Duodenal mucosa (tissue), 2 donors: Measurements from ENCODE around the gene OR6P1.

Experiments used
- H3K27ac ChIP-seq: one replicate; pipeline ENCODE4 v1.7.0; 2013; ENCODE audit warnings: low read depth, low read length
- H3K27me3 ChIP-seq, 2 donors: one replicate each; pipeline ENCODE4 v1.7.0; 2013; ENCODE audit warnings: low read length in 2 of 2, control low read depth in 1 of 2; ENCODE audit not compliant: insufficient read depth in 2 of 2, control insufficient read depth in 1 of 2
- H3K36me3 ChIP-seq, 2 donors: one replicate each; pipeline ENCODE4 v1.7.0; 2013; ENCODE audit warnings: low read length in 2 of 2, control low read depth in 1 of 2; ENCODE audit not compliant: insufficient read depth in 2 of 2, control insufficient read depth in 1 of 2
- H3K4me1 ChIP-seq, 2 donors: one replicate each; pipeline ENCODE4 v1.7.0; 2013; ENCODE audit warnings: low read length in 2 of 2, control low read depth in 1 of 2; ENCODE audit not compliant: insufficient read depth in 2 of 2, control insufficient read depth in 1 of 2
- H3K4me3 ChIP-seq, 2 donors: one replicate each; pipeline ENCODE4 v1.7.0; 2013; ENCODE audit warnings: low read length in 2 of 2, low read depth in 1 of 2
- H3K9ac ChIP-seq, 2 donors: one replicate each; pipeline ENCODE4 v1.7.0; 2013; ENCODE audit warnings: low read length in 2 of 2, low read depth in 1 of 2
- H3K9me3 ChIP-seq, 2 donors: one replicate each; pipeline ENCODE4 v1.7.0; 2013; ENCODE audit warnings: low read length in 2 of 2, control low read depth in 1 of 2; ENCODE audit not compliant: control insufficient read depth in 1 of 2

The OR6P1 gene, protein sequence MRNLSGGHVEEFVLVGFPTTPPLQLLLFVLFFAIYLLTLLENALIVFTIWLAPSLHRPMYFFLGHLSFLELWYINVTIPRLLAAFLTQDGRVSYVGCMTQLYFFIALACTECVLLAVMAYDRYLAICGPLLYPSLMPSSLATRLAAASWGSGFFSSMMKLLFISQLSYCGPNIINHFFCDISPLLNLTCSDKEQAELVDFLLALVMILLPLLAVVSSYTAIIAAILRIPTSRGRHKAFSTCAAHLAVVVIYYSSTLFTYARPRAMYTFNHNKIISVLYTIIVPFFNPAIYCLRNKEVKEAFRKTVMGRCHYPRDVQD

DNA sequence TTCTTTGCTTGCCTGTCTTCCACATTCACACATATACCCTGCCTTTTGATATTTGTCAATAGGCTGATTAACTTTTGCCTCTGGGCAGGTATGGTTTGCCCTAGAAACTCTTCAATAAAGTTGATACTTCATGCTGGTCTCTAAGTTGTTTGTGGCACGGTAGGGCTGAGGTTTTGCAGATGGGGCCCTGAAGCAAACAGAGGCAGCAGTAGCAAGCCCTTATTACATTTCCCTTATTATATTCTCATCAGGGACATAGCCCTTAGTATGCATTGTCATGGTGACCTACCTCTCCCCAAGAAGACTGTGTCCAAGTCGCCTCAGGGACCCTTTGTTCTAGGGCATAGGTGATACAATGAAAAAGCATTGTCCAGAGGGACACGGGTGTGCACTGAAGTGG is at the start of gene OR6P1:
Gene OR6P1, minus strand, starts transcription at position 101 of the 400 bp plus-strand sequence. CDS start 6,976 bp downstream, outside the sequence.
- Histone ChIP-seq H3K4me3 (no peak within 1 kb of the TSS), H3K27ac (no peak within 1 kb of the TSS), H3K27me3 (no peaks in the 10 kb centered on the region), H3K36me3 (no peaks in the 10 kb centered on the region), H3K9ac (no peak within 1 kb of the TSS), H3K4me1 (no peaks in the 10 kb centered on the region), H3K9me3 (no peaks in the 10 kb centered on the region)

- Histone ChIP-seq H3K4me3 (no peak overlapping the region), H3K27me3 (no peaks in the 10 kb centered on the region), H3K27ac (no peak overlapping the region), H3K9ac (no peak overlapping the region), H3K9me3 (no peaks in the 10 kb centered on the region), H3K36me3 (no peaks in the 10 kb centered on the region), H3K4me1 (no peaks in the 10 kb centered on the region)
Observed at GRCh38 chr1:158613764-158614163, 43.4 kb upstream of the OR6P1 start.

- Histone ChIP-seq H3K4me1 (no peaks in the 10 kb centered on the region), H3K27me3 (no peaks in the 10 kb centered on the region), H3K4me3 (no peak overlapping the region), H3K9me3 (no peaks in the 10 kb centered on the region), H3K27ac (no peak overlapping the region), H3K9ac (no peak overlapping the region), H3K36me3 (no peaks in the 10 kb centered on the region)
Observed at GRCh38 chr1:158611916-158612315, 41.5 kb upstream of the OR6P1 start.

GRCh38 chr1:158607296-158607695 is 36.9 kb upstream of the OR6P1 start:
- Histone ChIP-seq H3K4me1 (no peaks in the 10 kb centered on the region), H3K9ac (no peak overlapping the region), H3K27me3 (no peaks in the 10 kb centered on the region), H3K4me3 (no peak overlapping the region), H3K27ac (no peak overlapping the region), H3K9me3 (no peaks in the 10 kb centered on the region), H3K36me3 (no peaks in the 10 kb centered on the region)

GRCh38 chr1:158604968-158605367 is 34.6 kb upstream of the OR6P1 start, which contains the start of gene OR10Z1:
OR10Z1 (plus strand) TSS chr1:158605268; CDS start chr1:158606439, 1,171 bp downstream.
- H3K9me3 ChIP-seq, result no peaks in the 10 kb centered on the region
- H3K9ac ChIP-seq, result no peak within 1 kb of the TSS
- H3K4me1 ChIP-seq, result no peaks in the 10 kb centered on the region
- no peak within 1 kb of the TSS for H3K4me3 ChIP-seq
- no peaks in the 10 kb centered on the region for H3K27me3 ChIP-seq
- H3K27ac ChIP-seq, result no peak within 1 kb of the TSS
- no peaks in the 10 kb centered on the region for H3K36me3 ChIP-seq

- H3K27ac ChIP-seq, result no peak overlapping the region
- no peak overlapping the region for H3K9ac ChIP-seq
- H3K4me1 ChIP-seq, result no peaks in the 10 kb centered on the region
- H3K36me3 ChIP-seq, result no peaks in the 10 kb centered on the region
- H3K9me3 ChIP-seq, result peaks cover 10 to 17% of the 10 kb centered on the region in 2 donors
- no peaks in the 10 kb centered on the region for H3K27me3 ChIP-seq
- H3K4me3 ChIP-seq, result no peak overlapping the region
Observed at GRCh38 chr1:158600735-158601134, 30.4 kb upstream of the OR6P1 start.

GRCh38 chr1:158586942-158587341 is 16.6 kb upstream of the OR6P1 start:
- H3K4me3 ChIP-seq, result no peak overlapping the region
- no peaks in the 10 kb centered on the region for H3K4me1 ChIP-seq
- no peaks in the 10 kb centered on the region for H3K27me3 ChIP-seq
- H3K9ac ChIP-seq, result no peak overlapping the region
- no peaks in the 10 kb centered on the region for H3K36me3 ChIP-seq
- no peak overlapping the region for H3K27ac ChIP-seq
- peaks cover 0 to 6% of the 10 kb centered on the region in 2 donors for H3K9me3 ChIP-seq

DNA sequence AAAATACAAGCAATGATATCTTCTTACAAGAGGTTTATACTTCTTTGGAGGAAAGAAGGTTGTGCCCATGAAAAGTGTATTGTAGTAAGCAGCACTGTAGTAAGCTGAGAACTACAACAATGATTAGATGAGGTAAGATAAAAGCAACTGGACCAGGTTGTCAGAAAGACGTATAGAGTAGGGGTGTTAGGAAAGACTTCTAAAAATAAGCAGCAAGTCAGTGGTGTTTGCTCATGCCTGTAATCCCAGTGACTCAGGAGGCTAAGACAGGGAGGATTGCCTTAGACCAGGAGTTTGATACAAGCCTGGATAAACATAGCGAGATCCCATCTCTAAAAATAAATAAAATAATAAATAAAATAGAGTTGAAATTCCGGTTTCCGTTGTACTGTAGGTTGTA is 13.6 kb upstream of the OR6P1 start:
- Histone ChIP-seq H3K27ac (no peak overlapping the region), H3K4me3 (no peak overlapping the region), H3K27me3 (no peaks in the 10 kb centered on the region), H3K9me3 (peaks cover 0 to 6% of the 10 kb centered on the region in 2 donors), H3K36me3 (no peaks in the 10 kb centered on the region), H3K4me1 (no peaks in the 10 kb centered on the region), H3K9ac (no peak overlapping the region)

DNA sequence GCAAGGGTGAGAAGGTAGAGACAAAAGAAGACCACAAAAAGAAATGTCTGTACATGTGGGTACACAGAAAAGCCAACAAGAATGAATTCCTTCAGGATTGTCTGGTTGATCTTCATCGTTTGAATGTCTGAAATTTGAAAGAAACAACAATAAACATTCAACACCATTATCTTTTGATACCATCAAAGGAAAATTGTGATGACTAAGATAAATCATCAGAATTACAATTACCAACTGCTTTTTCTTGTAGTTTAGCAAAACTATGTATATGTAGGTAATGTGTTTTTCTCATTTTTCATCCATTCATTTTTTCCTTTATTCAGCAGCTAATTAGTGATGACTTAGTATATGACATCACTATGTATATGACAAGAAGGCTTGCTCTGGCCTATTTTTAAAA is 9.4 kb upstream of the OR6P1 start, which contains the start of gene OR10X1:
Gene OR10X1, minus strand, starts transcription at position 167 of the 400 bp plus-strand sequence. Its CDS starts 0 bp downstream, at position 167.
- Histone ChIP-seq H3K27ac (no peak within 1 kb of the TSS), H3K4me1 (no peaks in the 10 kb centered on the region), H3K4me3 (no peak within 1 kb of the TSS), H3K9me3 (no peaks in the 10 kb centered on the region), H3K27me3 (no peaks in the 10 kb centered on the region), H3K9ac (no peak within 1 kb of the TSS), H3K36me3 (no peaks in the 10 kb centered on the region)

DNA sequence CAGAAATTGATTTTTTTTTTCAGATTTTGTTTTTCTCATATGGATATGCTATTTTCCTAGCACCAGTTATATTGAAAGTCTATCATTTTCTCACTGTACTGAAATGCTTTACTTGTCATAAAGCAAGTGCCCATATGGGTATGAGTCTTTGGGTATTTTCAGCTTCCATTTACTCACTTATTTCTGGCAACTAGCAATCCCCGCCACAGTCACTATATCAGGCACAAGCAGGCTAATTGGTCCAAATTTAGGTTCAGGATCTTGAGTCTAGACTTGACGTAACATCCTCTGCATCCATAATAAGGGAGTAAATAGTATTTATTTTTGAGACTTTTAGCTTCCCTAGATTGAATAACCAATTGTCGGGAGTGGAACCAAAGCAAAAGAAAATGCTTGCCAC is 7.2 kb upstream of the OR6P1 start:
- Histone ChIP-seq H3K4me1 (no peaks in the 10 kb centered on the region), H3K27ac (no peak overlapping the region), H3K27me3 (no peaks in the 10 kb centered on the region), H3K9ac (no peak overlapping the region), H3K36me3 (no peaks in the 10 kb centered on the region), H3K4me3 (no peak overlapping the region), H3K9me3 (no peaks in the 10 kb centered on the region)
